ENCODE results near the gene TAS2R30.

The TAS2R30 gene

DNA sequence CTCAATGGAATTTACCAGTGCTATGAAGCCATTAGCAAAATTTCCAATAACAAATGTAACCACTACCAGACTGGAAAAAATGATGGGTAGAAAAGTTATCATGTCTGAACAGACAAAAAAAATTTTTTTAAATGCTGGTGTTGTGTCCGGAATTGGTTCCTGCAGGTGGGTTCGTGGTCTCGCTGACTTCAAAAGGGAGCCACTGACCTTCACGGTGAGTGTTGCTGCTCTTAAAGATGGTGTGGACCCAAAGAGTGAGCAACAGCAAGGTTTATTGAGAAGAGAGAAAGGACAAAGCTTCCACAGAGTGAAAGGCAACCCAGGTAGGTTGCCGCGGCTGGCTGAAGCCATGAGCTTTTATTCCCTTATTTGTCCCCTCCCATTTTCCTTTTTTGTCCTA is 42.3 kb downstream of the TAS2R30 start, which contains the start of gene TAS2R43:
Gene TAS2R43 (minus strand): TSS at position 186 of the 400 bp plus-strand sequence. CDS start 84 bp downstream, at position 102.
- POLR2A ChIA-PET, result no interaction called here
- Histone ChIP-seq H3K9me3 (ENCODE audit: control insufficient read depth, insufficient read depth, low read depth, low read length) (no peaks in the 10 kb centered on the region), H3K27ac (ENCODE audit: extremely low read depth, low read depth, low read length) (no peak within 1 kb of the TSS), H3K4me1 (ENCODE audit: control insufficient read depth, insufficient read depth, low read length) (no peaks in the 10 kb centered on the region), H3K4me3 (ENCODE audit: low read depth, low read length) (no peak within 1 kb of the TSS), H3K36me3 (ENCODE audit: control insufficient read depth in 2 of 2, insufficient read depth in 1 of 2, low read length in 2 of 2) (no peaks in the 10 kb centered on the region)
- TF ChIP-seq TSHZ1 (tag by site-specific recombination; IDR thresholded peaks at IDR 0.05; ENCODE audit: borderline replicate concordance), result no peak
- no peak for TF ChIP-seq ZNF302 (tag by site-specific recombination; IDR thresholded peaks at IDR 0.05; ENCODE audit: low read depth)
- no peak for TF ChIP-seq HOXC10 (CRISPR knock-in tag; IDR thresholded peaks at IDR 0.05)
- no peak for TF ChIP-seq ZBTB11 (tag by site-specific recombination; conservative IDR thresholded peaks at IDR 0.05; ENCODE audit: low read depth)
- no peak for TF ChIP-seq ZNF416 (tag by site-specific recombination; IDR thresholded peaks at IDR 0.05)
- TF ChIP-seq HOXD13 (CRISPR knock-in tag; IDR thresholded peaks at IDR 0.05; ENCODE audit: borderline replicate concordance), result no peak
- no peak for TF ChIP-seq ZNF292 (tag by site-specific recombination; IDR thresholded peaks at IDR 0.05; ENCODE audit: borderline replicate concordance, low read depth)
- TF ChIP-seq YY2 (tag by site-specific recombination; IDR thresholded peaks at IDR 0.05), result no peak
- no peak for TF ChIP-seq GLI4 (tag by site-specific recombination; IDR thresholded peaks at IDR 0.05)
- TF ChIP-seq ZNF16 (tag by site-specific recombination; IDR thresholded peaks at IDR 0.05; ENCODE audit: low read depth), result no peak
- TF ChIP-seq MZF1 (tag by site-specific recombination; IDR thresholded peaks at IDR 0.05; ENCODE audit: borderline replicate concordance), result no peak
- no peak for TF ChIP-seq ZNF394 (tag by site-specific recombination; IDR thresholded peaks at IDR 0.05; ENCODE audit: borderline replicate concordance)
- TF ChIP-seq ZNF157 (tag by site-specific recombination; IDR thresholded peaks at IDR 0.05), result no peak
- TF ChIP-seq ZNF677 (tag by site-specific recombination; IDR thresholded peaks at IDR 0.05), result no peak
- TF ChIP-seq REST (tag by site-specific recombination; IDR thresholded peaks at IDR 0.05), result no peak
- CTCF ChIA-PET, result no interaction called here

DNA sequence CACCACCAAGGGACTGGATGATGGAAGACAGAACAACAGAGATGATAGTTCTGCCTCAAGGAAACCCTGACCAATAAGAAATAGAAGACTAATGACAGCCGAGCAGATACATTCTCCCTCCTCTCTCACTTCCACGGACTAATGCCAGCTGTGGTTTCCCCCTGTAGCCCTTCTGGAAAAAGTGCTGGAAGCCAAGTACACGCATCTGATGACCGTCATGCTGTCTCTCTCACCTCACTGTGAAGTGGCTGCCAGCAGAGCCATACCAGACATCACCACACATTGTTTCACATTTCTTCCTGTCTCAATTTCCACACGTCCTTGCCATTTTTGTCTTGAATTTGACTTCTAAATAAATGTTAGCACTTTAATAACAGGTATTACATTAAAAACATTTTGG is 45.2 kb downstream of the TAS2R30 start:
- Histone ChIP-seq H3K4me1 (ENCODE audit: control insufficient read depth, insufficient read depth, low read length) (no peaks in the 10 kb centered on the region), H3K36me3 (ENCODE audit: control insufficient read depth in 2 of 2, insufficient read depth in 1 of 2, low read length in 2 of 2) (no peaks in the 10 kb centered on the region), H3K4me3 (ENCODE audit: low read depth, low read length) (no peak overlapping the region), H3K27ac (ENCODE audit: extremely low read depth, low read depth, low read length) (no peak overlapping the region), H3K9me3 (ENCODE audit: control insufficient read depth, insufficient read depth, low read depth, low read length) (no peaks in the 10 kb centered on the region)
- ChIA-PET POLR2A (no interaction called here), CTCF (no interaction called here)
- TF ChIP-seq ZXDB (tag by site-specific recombination; IDR thresholded peaks at IDR 0.05), result no peak
- TF ChIP-seq, protein P1, sequence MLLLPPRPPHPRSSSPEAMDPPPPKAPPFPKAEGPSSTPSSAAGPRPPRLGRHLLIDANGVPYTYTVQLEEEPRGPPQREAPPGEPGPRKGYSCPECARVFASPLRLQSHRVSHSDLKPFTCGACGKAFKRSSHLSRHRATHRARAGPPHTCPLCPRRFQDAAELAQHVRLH (tag by site-specific recombination; IDR thresholded peaks at IDR 0.05), result no peak
- no peak for TF ChIP-seq ZNF560 (tag by site-specific recombination; IDR thresholded peaks at IDR 0.05; ENCODE audit: borderline replicate concordance)
- TF ChIP-seq YY1 (tag by site-specific recombination; IDR thresholded peaks at IDR 0.05), result no peak
- TF ChIP-seq, protein P2, sequence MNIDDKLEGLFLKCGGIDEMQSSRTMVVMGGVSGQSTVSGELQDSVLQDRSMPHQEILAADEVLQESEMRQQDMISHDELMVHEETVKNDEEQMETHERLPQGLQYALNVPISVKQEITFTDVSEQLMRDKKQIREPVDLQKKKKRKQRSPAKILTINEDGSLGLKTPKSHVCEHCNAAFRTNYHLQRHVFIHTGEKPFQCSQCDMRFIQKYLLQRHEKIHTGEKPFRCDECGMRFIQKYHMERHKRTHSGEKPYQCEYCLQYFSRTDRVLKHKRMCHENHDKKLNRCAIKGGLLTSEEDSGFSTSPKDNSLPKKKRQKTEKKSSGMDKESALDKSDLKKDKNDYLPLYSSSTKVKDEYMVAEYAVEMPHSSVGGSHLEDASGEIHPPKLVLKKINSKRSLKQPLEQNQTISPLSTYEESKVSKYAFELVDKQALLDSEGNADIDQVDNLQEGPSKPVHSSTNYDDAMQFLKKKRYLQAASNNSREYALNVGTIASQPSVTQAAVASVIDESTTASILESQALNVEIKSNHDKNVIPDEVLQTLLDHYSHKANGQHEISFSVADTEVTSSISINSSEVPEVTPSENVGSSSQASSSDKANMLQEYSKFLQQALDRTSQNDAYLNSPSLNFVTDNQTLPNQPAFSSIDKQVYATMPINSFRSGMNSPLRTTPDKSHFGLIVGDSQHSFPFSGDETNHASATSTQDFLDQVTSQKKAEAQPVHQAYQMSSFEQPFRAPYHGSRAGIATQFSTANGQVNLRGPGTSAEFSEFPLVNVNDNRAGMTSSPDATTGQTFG (tag by site-specific recombination; IDR thresholded peaks at IDR 0.05; ENCODE audit: borderline replicate concordance), result no peak
- no peak for TF ChIP-seq ZBTB17 (tag by site-specific recombination; IDR thresholded peaks at IDR 0.05)
- TF ChIP-seq ZNF785 (tag by site-specific recombination; IDR thresholded peaks at IDR 0.05), result no peak
- TF ChIP-seq SCRT1 (tag by site-specific recombination; IDR thresholded peaks at IDR 0.05; ENCODE audit: borderline replicate concordance), result no peak

Measured in HEK293 (cell line).